Amniotic stem cell (primary cell): Measurements from ENCODE around the gene DHDH.
A peak's percentile ranks its signal among the peaks of the same experiment; 100 is the strongest.
"Not testable (repeated sequence)": the region's sequence is repeated elsewhere in the genome, so short reads cannot be mapped to it uniquely, and the experiment has no call there.

ENCODE experiments used
- DNase-seq: peaks from one replicate; lab custom pipeline; 2025; lab: John Stamatoyannopoulos, UW

DHDH gene

GRCh38 chr19:48918071-48918470 is 15.4 kb upstream of the DHDH start:
- no peak for DNase-seq

GRCh38 chr19:48918801-48919247 is 14.7 kb upstream of the DHDH start:
- DNase-seq, result no peak

GRCh38 chr19:48919271-48919670 is 14.2 kb upstream of the DHDH start:
- DNase-seq, result not testable (repeated sequence)

- DNase-seq, result no peak
Observed at GRCh38 chr19:48920949-48921348, 12.6 kb upstream of the DHDH start.

GRCh38 chr19:48921721-48922500 is 11.6 kb upstream of the DHDH start:
- DNase-seq, result no peak

GRCh38 chr19:48922548-48923490 is 10.7 kb upstream of the DHDH start:
- no peak for DNase-seq

GRCh38 chr19:48925240-48925843 is 8.2 kb upstream of the DHDH start:
- DNase-seq, result peak; percentile 29

GRCh38 chr19:48925890-48926289 is 7.6 kb upstream of the DHDH start:
- not testable (repeated sequence) for DNase-seq

- DNase-seq, result peak; percentile 77
Observed at GRCh38 chr19:48926909-48927308, 6.6 kb upstream of the DHDH start.

GRCh38 chr19:48927692-48928091 is 5.8 kb upstream of the DHDH start:
- DNase-seq, result not testable (repeated sequence)

- no peak for DNase-seq
Observed at GRCh38 chr19:48928164-48929025, 5.1 kb upstream of the DHDH start.

GRCh38 chr19:48934837-48935236 is 1.3 kb downstream of the DHDH start:
- DNase-seq, result no peak

GRCh38 chr19:48935864-48936263 is 2.4 kb downstream of the DHDH start:
- no peak for DNase-seq

GRCh38 chr19:48938256-48938655 is 4.8 kb downstream of the DHDH start:
- DNase-seq, result no peak

GRCh38 chr19:48940902-48941301 is 7.4 kb downstream of the DHDH start:
- DNase-seq, result no peak

GRCh38 chr19:48943081-48943480 is 9.6 kb downstream of the DHDH start:
- no peak for DNase-seq

GRCh38 chr19:48945415-48945814 is 11.9 kb downstream of the DHDH start:
- no peak for DNase-seq

GRCh38 chr19:48945817-48946216 is 12.3 kb downstream of the DHDH start:
- no peak for DNase-seq

- DNase-seq, result no peak
Observed at GRCh38 chr19:48946463-48947257, 13.2 kb downstream of the DHDH start.

GRCh38 chr19:48947258-48947542 is 13.7 kb downstream of the DHDH start:
- DNase-seq, result no peak

- DNase-seq, result no peak
Observed at GRCh38 chr19:48950159-48950558, 16.7 kb downstream of the DHDH start.
